Motor neuron (in vitro differentiated cells): ENCODE data around the gene EIF6. TPM values are rescaled to one million over a fixed set of nuclear protein-coding genes. Genes with fewer than 3 reads are reported as not detected.
A peak's percentile ranks its signal among the peaks of the same experiment; 100 is the strongest.

Source experiments
- ATAC-seq, 8 experiments: fragments of 200-7000 bp; cut with Tn5 transposase; replicated peaks in 6 of 8; 2 replicates each; pipeline ENCODE4 v1.8.0; 2021; ENCODE audit warnings: mild to moderate bottlenecking in 8 of 8, moderate library complexity in 8 of 8
- H3K27ac ChIP-seq, 2 donors: fragments of 250-450 bp; sonication (Bioruptor Pico); 2 replicates each; pipeline ENCODE4 v1.9.0; 2021; ENCODE audit warnings: antibody characterized with exemption in 2 of 2, mild to moderate bottlenecking in 2 of 2, moderate library complexity in 1 of 2
- H3K4me1 ChIP-seq, 2 donors: fragments of 250-450 bp; sonication (Bioruptor Pico); replicated peaks in 1 of 2; 2 replicates each; pipeline ENCODE4 v1.6.1; 2021; ENCODE audit warnings: antibody characterized with exemption in 2 of 2, mild to moderate bottlenecking in 2 of 2, moderate library complexity in 1 of 2
- H3K4me3 ChIP-seq, 5 donors: fragments of 250-450 bp; sonication (Bioruptor Pico); 2 replicates each; pipeline ENCODE4 v1.9.0; 2021; ENCODE audit warnings: antibody characterized with exemption in 5 of 5, mild to moderate bottlenecking in 5 of 5, moderate library complexity in 4 of 5
- WGBS, 10 experiments: fragments of 450-650 bp; shearing (Covaris generic); methylation state at CpG; one replicate each; pipeline ENCODE4 v1.0.0; 2022; 5-methylcytosine and 5-hydroxymethylcytosine counted together
- in situ Hi-C, 9 experiments: fragments of 400-800 bp; cut with MboI; loops; one replicate each; pipeline ENCODE4 v1.15.0; 2021; ENCODE audit warnings: low sequenced_read_pairs in 9 of 9, low pct_unique_long_range_greater_than_20kb in 2 of 9; ENCODE audit not compliant: unreplicated experiment in 9 of 9
- total RNA-seq, 8 experiments: library from RNA; unstranded; fragments of 300-600 nt; gene quantifications; 2 replicates each; pipeline versions ENCODE4 v1.2.3 to v1.2.4, GENCODE V29; 2022

The EIF6 gene
- total RNA-seq, result 100 to 1,000 TPM in 5 of 8 experiments, 10 to 100 TPM in 3; 77.3 to 212 (median 129) TPM

- Histone ChIP-seq H3K4me3 (peak within 1 kb of the TSS; percentile 81 to 99 (median 89)), H3K27ac (peak within 1 kb of the TSS; percentile 54 to 85), H3K4me1 (peaks cover 15% of the 10 kb centered on the region in 2 donors)
- peak; percentile 91 to 96 (median 96) for ATAC-seq
- in situ Hi-C loops, result no loop called here
- 0 to 3% (median 1%) methylated on average over 4 to 12 of the region's 61 CpGs; no CpG with 5 or more reads in 5 of the 10 experiments for WGBS, 10 experiments
Observed at GRCh38 chr20:35284267-35284991, at the start of gene EIF6. Gene EIF6, minus strand, starts transcription at chr20:35284772. Its CDS starts 285 bp downstream, at chr20:35284487.

GRCh38 chr20:35333606-35334005 lies 49.0 kb upstream of the EIF6 start:
- in situ Hi-C loops, result no loop called here
- 33 to 95% (median 77%) methylated on average over 1 to 4 of the region's 4 CpGs; no CpG with 5 or more reads in 2 of the 10 experiments for WGBS, 10 experiments
- ATAC-seq, result no peak
- Histone ChIP-seq H3K4me3 (no peak overlapping the region), H3K4me1 (no peaks in the 10 kb centered on the region), H3K27ac (no peak overlapping the region)

- WGBS, 10 experiments, result 90 to 100% (median 96%) methylated on average over 1 to 5 of the region's 5 CpGs
- in situ Hi-C loops, result no loop called here
- Histone ChIP-seq H3K27ac (no peak overlapping the region), H3K4me3 (no peak overlapping the region), H3K4me1 (no peaks in the 10 kb centered on the region)
- no peak for ATAC-seq
Observed at GRCh38 chr20:35332540-35333200, 48.1 kb upstream of the EIF6 start.

- no peak overlapping the region for H3K4me3 ChIP-seq
- H3K27ac ChIP-seq, result no peak overlapping the region
- H3K4me1 ChIP-seq, result peaks cover 0 to 13% of the 10 kb centered on the region in 2 donors
- in situ Hi-C loops, result no loop called here
- 29 to 85% (median 74%) methylated on average over 1 to 4 of the region's 4 CpGs; no CpG with 5 or more reads in 3 of the 10 experiments for WGBS, 10 experiments
- ATAC-seq, result peak in 6 of 8 experiments; percentile 20 to 97 (median 60)
Observed at GRCh38 chr20:35329435-35330139, 45.0 kb upstream of the EIF6 start.

- in situ Hi-C loops, result no loop called here
- WGBS, 10 experiments, result 76 to 100% (median 94%) methylated on average over 1 to 4 of the region's 4 CpGs
Observed at GRCh38 chr20:35328689-35329088, 44.1 kb upstream of the EIF6 start.

GRCh38 chr20:35328095-35328685 lies 43.6 kb upstream of the EIF6 start:
- peaks cover 0 to 13% of the 10 kb centered on the region in 2 donors for H3K4me1 ChIP-seq
- no peak for ATAC-seq
- no peak overlapping the region for H3K27ac ChIP-seq
- H3K4me3 ChIP-seq, result no peak overlapping the region
- in situ Hi-C loops, result no loop called here
- 83 to 100% (median 94%) methylated on average over 1 to 3 of the region's 3 CpGs; no CpG with 5 or more reads in 1 of the 10 experiments for WGBS, 10 experiments

More at GRCh38 chr20:35328689-35329088, 44.1 kb upstream of the EIF6 start:
- Histone ChIP-seq H3K4me1 (peaks cover 0 to 13% of the 10 kb centered on the region in 2 donors), H3K27ac (no peak overlapping the region), H3K4me3 (no peak overlapping the region)
- ATAC-seq, result no peak

- WGBS, 10 experiments, result 78 to 100% (median 98%) methylated on average over 1 to 4 of the region's 4 CpGs; no CpG with 5 or more reads in 2 of the 10 experiments
- Histone ChIP-seq H3K4me3 (no peak overlapping the region), H3K27ac (no peak overlapping the region), H3K4me1 (peaks cover 0 to 13% of the 10 kb centered on the region in 2 donors)
- in situ Hi-C loops, result no loop called here
- peak in 1 of 8 experiments; percentile 12 for ATAC-seq
Observed at GRCh38 chr20:35327074-35327976, 42.8 kb upstream of the EIF6 start.

- in situ Hi-C loops, result no loop called here
- WGBS, 10 experiments, result 75 to 100% (median 84%) methylated on average over 1 to 3 of the region's 3 CpGs; no CpG with 5 or more reads in 4 of the 10 experiments
- ATAC-seq, result no peak
- no peak overlapping the region for H3K4me3 ChIP-seq
- no peak overlapping the region for H3K27ac ChIP-seq
- peaks cover 0 to 13% of the 10 kb centered on the region in 2 donors for H3K4me1 ChIP-seq
Observed at GRCh38 chr20:35326740-35327073, 42.1 kb upstream of the EIF6 start.

- in situ Hi-C loops, result no loop called here
- H3K27ac ChIP-seq, result peak overlapping the region; percentile 15 to 27
- WGBS, 10 experiments, result 18 to 93% (median 72%) methylated on average over 2 to 7 of the region's 11 CpGs; no CpG with 5 or more reads in 2 of the 10 experiments
- peak in 5 of 8 experiments; percentile 27 to 89 (median 72) for ATAC-seq
- no peak overlapping the region for H3K4me3 ChIP-seq
- H3K4me1 ChIP-seq, result peaks cover 0 to 13% of the 10 kb centered on the region in 2 donors
Observed at GRCh38 chr20:35326021-35326739, 41.6 kb upstream of the EIF6 start.

- in situ Hi-C loops, result no loop called here
- no peak for ATAC-seq
- Histone ChIP-seq H3K4me1 (peaks cover 5 to 19% of the 10 kb centered on the region in 2 donors), H3K27ac (peak overlapping the region in 1 of 2 donors; percentile 27), H3K4me3 (no peak overlapping the region)
- WGBS, 10 experiments, result 82 to 100% (median 93%) methylated on average over 1 to 6 of the region's 6 CpGs; no CpG with 5 or more reads in 1 of the 10 experiments
Observed at GRCh38 chr20:35325401-35325800, 40.8 kb upstream of the EIF6 start.

- H3K4me1 ChIP-seq, result peaks cover 21 to 26% of the 10 kb centered on the region in 2 donors
- 50 to 100% (median 73%) methylated on average over 1 to 3 of the region's 3 CpGs; no CpG with 5 or more reads in 1 of the 10 experiments for WGBS, 10 experiments
Observed at GRCh38 chr20:35320396-35321126, 36.0 kb upstream of the EIF6 start.

More at GRCh38 chr20:35320396-35321126, 36.0 kb upstream of the EIF6 start:
- Histone ChIP-seq H3K27ac (no peak overlapping the region), H3K4me3 (no peak overlapping the region)
- ATAC-seq, result peak; percentile 51 to 74 (median 60)
- in situ Hi-C loops, result loop anchor here in 3 of 9 experiments (25.0 kb wide), 1 partner anchor 117 kb away; the partner anchor contains the start of gene GDF5 (in 3 of the 3)
